ENCODE results near the gene SCPEP1.

- TF ChIP-seq POLR2AphosphoS5 (IDR thresholded peaks at IDR 0.05) (no peak), POLR2A (IDR thresholded peaks at IDR 0.05; ENCODE audit: low read depth) (no peak)
- TF ChIP-seq, protein P1, sequence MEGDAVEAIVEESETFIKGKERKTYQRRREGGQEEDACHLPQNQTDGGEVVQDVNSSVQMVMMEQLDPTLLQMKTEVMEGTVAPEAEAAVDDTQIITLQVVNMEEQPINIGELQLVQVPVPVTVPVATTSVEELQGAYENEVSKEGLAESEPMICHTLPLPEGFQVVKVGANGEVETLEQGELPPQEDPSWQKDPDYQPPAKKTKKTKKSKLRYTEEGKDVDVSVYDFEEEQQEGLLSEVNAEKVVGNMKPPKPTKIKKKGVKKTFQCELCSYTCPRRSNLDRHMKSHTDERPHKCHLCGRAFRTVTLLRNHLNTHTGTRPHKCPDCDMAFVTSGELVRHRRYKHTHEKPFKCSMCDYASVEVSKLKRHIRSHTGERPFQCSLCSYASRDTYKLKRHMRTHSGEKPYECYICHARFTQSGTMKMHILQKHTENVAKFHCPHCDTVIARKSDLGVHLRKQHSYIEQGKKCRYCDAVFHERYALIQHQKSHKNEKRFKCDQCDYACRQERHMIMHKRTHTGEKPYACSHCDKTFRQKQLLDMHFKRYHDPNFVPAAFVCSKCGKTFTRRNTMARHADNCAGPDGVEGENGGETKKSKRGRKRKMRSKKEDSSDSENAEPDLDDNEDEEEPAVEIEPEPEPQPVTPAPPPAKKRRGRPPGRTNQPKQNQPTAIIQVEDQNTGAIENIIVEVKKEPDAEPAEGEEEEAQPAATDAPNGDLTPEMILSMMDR (IDR thresholded peaks at IDR 0.05), result no peak
Measured at GRCh38 chr17:56945938-56946505, 31.9 kb upstream of the SCPEP1 start.
